SK-N-SH (cell line): ENCODE measurements around the gene DOCK4. TPM values are rescaled to one million over a fixed set of nuclear protein-coding genes. Genes with fewer than 3 reads are reported as not detected.

Experiments used
- CTCF ChIA-PET: fragments of 300-600, 350-600 bp; formaldehyde crosslinking; extraction: SDS; loops from one replicate; lab custom pipeline; 2021; lab: Yijun Ruan, JAX
- POLR2A ChIA-PET: fragments of 350-600 bp; sonication (Branson Sonifier 250); formaldehyde crosslinking; extraction: SDS; loops from one replicate; lab custom pipeline; 2020; ENCODE audit warnings: antibody characterized with exemption, inconsistent platforms; lab: Yijun Ruan, JAX
- DNase-seq: peaks from one replicate; pipeline ENCODE4 v3.0.0; 2012
- H2AFZ ChIP-seq: fragments of 200-600 bp; sonication (generic); 2 replicates; pipeline ENCODE4 v1.8.1; 2016; ENCODE audit warnings: antibody characterized with exemption, mild to moderate bottlenecking, low read depth
- H3F3A ChIP-seq: fragments of 200-600 bp; sonication (generic); replicated peaks from 2 replicates; pipeline ENCODE3; 2016; ENCODE audit warnings: antibody characterized with exemption, mild to moderate bottlenecking; ENCODE audit not compliant: insufficient read depth
- H3K27ac ChIP-seq, 2 experiments: fragments of 200-500 bp in 1 of 2; fragments of 200-600 bp in 1 of 2; sonication (Bioruptor generic) in 1 of 2; sonication (generic), shearing (Covaris generic) in 1 of 2; 2 replicates each; pipeline versions ENCODE4 v1.5.1 to v1.6.1; 2014 to 2016; ENCODE audit warnings: low read depth in 2 of 2, inconsistent platforms in 1 of 2, low read length in 1 of 2, mild to moderate bottlenecking in 1 of 2, mixed read lengths in 1 of 2
- H3K27me3 ChIP-seq: fragments of 200-600 bp; sonication (generic), shearing (Covaris generic); 2 replicates; pipeline ENCODE4 v1.6.1; 2016; ENCODE audit warnings: mixed run types; ENCODE audit not compliant: insufficient read depth
- H3K36me3 ChIP-seq, 2 experiments: fragments of 200-500 bp in 1 of 2; fragments of 200-600 bp in 1 of 2; sonication (Bioruptor generic) in 1 of 2; sonication (generic) in 1 of 2; replicated peaks in 1 of 2; 2 replicates each; pipeline versions ENCODE3 to v1.5.1; 2014 to 2016; ENCODE audit warnings: low read length in 1 of 2, mild to moderate bottlenecking in 1 of 2; ENCODE audit not compliant: insufficient read depth in 2 of 2, control insufficient read depth in 1 of 2
- H3K4me1 ChIP-seq, 2 experiments: fragments of 200-500 bp in 1 of 2; fragments of 200-600 bp in 1 of 2; sonication (Bioruptor generic) in 1 of 2; sonication (generic), shearing (Covaris generic) in 1 of 2; 2 replicates each; pipeline versions ENCODE4 v1.5.1 to v1.6.1; 2014 to 2016; ENCODE audit warnings: low read depth in 1 of 2, low read length in 1 of 2, mixed run types in 1 of 2; ENCODE audit not compliant: insufficient read depth in 2 of 2, control insufficient read depth in 1 of 2
- H3K4me2 ChIP-seq: fragments of 200-600 bp; sonication (generic), shearing (Covaris generic); 2 replicates; pipeline ENCODE4 v1.6.1; 2017; ENCODE audit warnings: mixed run types
- H3K4me3 ChIP-seq, 2 experiments: fragments of 200-500 bp in 1 of 2; fragments of 200-600 bp in 1 of 2; sonication (Bioruptor generic) in 1 of 2; sonication (generic), shearing (Covaris generic) in 1 of 2; 2 replicates each; pipeline versions ENCODE4 v1.5.1 to v1.8.1; 2014 to 2016; ENCODE audit warnings: low read depth in 2 of 2, inconsistent platforms in 1 of 2, low read length in 1 of 2, mild to moderate bottlenecking in 1 of 2, mixed read lengths in 1 of 2, moderate library complexity in 1 of 2
- H3K79me2 ChIP-seq: fragments of 200-600 bp; sonication (generic); 2 replicates; pipeline ENCODE4 v1.8.1; 2017; ENCODE audit warnings: mild to moderate bottlenecking; ENCODE audit not compliant: insufficient read depth
- H3K9ac ChIP-seq: fragments of 200-600 bp; sonication (generic); 2 replicates; pipeline ENCODE4 v1.6.1; 2017; ENCODE audit warnings: mixed run types
- H3K9me2 ChIP-seq: fragments of 200-600 bp; sonication (generic); 2 replicates; pipeline ENCODE4 v1.6.1; 2017; ENCODE audit warnings: mixed run types
- H3K9me3 ChIP-seq: fragments of 200-600 bp; sonication (generic); 2 replicates; pipeline ENCODE4 v1.6.1; 2017; ENCODE audit warnings: mixed run types, mild to moderate bottlenecking, moderate library complexity
- H4K20me1 ChIP-seq: fragments of 200-600 bp; sonication (generic); 2 replicates; pipeline ENCODE4 v1.6.1; 2017; ENCODE audit warnings: mild to moderate bottlenecking, mixed run types; ENCODE audit not compliant: insufficient read depth
- ELF1 ChIP-seq: IDR thresholded peaks from 2 replicates; pipeline ENCODE4 v1.4.0; 2012
- EZH2phosphoT487 ChIP-seq: fragments of 200-600 bp; sonication (generic); IDR thresholded peaks from 2 replicates; pipeline ENCODE4 v1.6.1; 2017; ENCODE audit warnings: low read depth, mixed run types, mild to moderate bottlenecking, antibody characterized with exemption, moderate library complexity, borderline replicate concordance
- FOSL2 ChIP-seq: IDR thresholded peaks from 2 replicates; pipeline ENCODE4 v1.4.0; 2012; ENCODE audit warnings: low read depth, mild to moderate bottlenecking, moderate library complexity, borderline replicate concordance
- FOXJ3 ChIP-seq: sonication (generic); formaldehyde crosslinking; IDR thresholded peaks from 2 replicates; pipeline ENCODE4 v1.5.1; 2020; ENCODE audit warnings: mild to moderate bottlenecking, missing genetic modification reagents
- FOXM1 ChIP-seq: IDR thresholded peaks from 2 replicates; pipeline ENCODE4 v1.4.0; 2012; ENCODE audit warnings: low read depth, mild to moderate bottlenecking
- IRF3 ChIP-seq: fragments of 150-350 bp; IDR thresholded peaks from 2 replicates; pipeline ENCODE4 v1.6.1; 2016; ENCODE audit warnings: mild to moderate bottlenecking, low read depth, low read length
- MXI1 ChIP-seq: IDR thresholded peaks from 2 replicates; pipeline ENCODE4 v1.6.1; 2012; ENCODE audit warnings: mild to moderate bottlenecking, low read depth, low read length, improper control_type of control experiment
- NFIC ChIP-seq: IDR thresholded peaks from 2 replicates; pipeline ENCODE4 v1.4.0; 2012; ENCODE audit warnings: borderline replicate concordance
- RCOR1 ChIP-seq: fragments of 150-350 bp; IDR thresholded peaks from 2 replicates; pipeline ENCODE4 v1.6.1; 2017; ENCODE audit warnings: antibody characterized with exemption, low read length
- RXRA ChIP-seq: IDR thresholded peaks from 2 replicates; pipeline ENCODE4 v1.4.0; 2012; ENCODE audit warnings: low read depth, mild to moderate bottlenecking, borderline replicate concordance
- SMC3 ChIP-seq: IDR thresholded peaks from 2 replicates; pipeline ENCODE4 v1.6.1; 2012; ENCODE audit warnings: low read depth, low read length, improper control_type of control experiment
- TCF12 ChIP-seq: IDR thresholded peaks from 2 replicates; pipeline ENCODE4 v1.4.0; 2012
- TEAD4 ChIP-seq: IDR thresholded peaks from 2 replicates; pipeline ENCODE4 v1.4.0; 2012; ENCODE audit warnings: mild to moderate bottlenecking, borderline replicate concordance; ENCODE audit not compliant: insufficient read depth
- USF1 ChIP-seq: IDR thresholded peaks from 2 replicates; pipeline ENCODE4 v1.4.0; 2012; ENCODE audit warnings: low read depth, borderline replicate concordance
- USF2 ChIP-seq: fragments of 150-350 bp; IDR thresholded peaks from 2 replicates; pipeline ENCODE4 v1.6.1; 2017; ENCODE audit warnings: antibody characterized with exemption, low read length, low read depth, borderline replicate concordance
- WGBS: methylation state at CpG from one replicate; pipeline ENCODE4 v1.1.6; 2017; ENCODE audit warnings: low lambda C conversion rate; 5-methylcytosine and 5-hydroxymethylcytosine counted together
- polyA plus RNA-seq, 3 experiments: library from polyadenylated mRNA; depleted of rRNA; stranded (reverse); fragments of >200 nt; gene quantifications; 2 replicates each; pipeline ENCODE4 v1.2.3, GENCODE V29; 2012

The DOCK4 gene
- polyA plus RNA-seq, 1 of the 3 experiments (the other 2 are of a cell fraction): 8.5 TPM

GRCh38 chr7:112045222-112045621 is 161.0 kb downstream of the DOCK4 start:
- Histone ChIP-seq H3K36me3 (no peaks in the 10 kb centered on the region), H4K20me1 (no peaks in the 10 kb centered on the region), H3K9me3 (peaks cover 11% of the 10 kb centered on the region), H3K79me2 (no peaks in the 10 kb centered on the region), H3F3A (no peaks in the 10 kb centered on the region), H3K4me1 (peaks cover 0 to 9% of the 10 kb centered on the region in 2 experiments; a peak in 2 of 4 replicates), H3K27ac (no peak overlapping the region), H3K9ac (no peak overlapping the region), H3K4me3 (no peak overlapping the region), H2AFZ (no peak overlapping the region), H3K27me3 (no peaks in the 10 kb centered on the region), H3K9me2 (no peaks in the 10 kb centered on the region), H3K4me2 (no peak overlapping the region)
- no peak for TF ChIP-seq USF1
- TF ChIP-seq FOXM1: no peak
- no peak for TF ChIP-seq USF2
- no peak for TF ChIP-seq NFIC
- TF ChIP-seq RXRA: no peak
- TF ChIP-seq ELF1: no peak
- no peak for TF ChIP-seq TCF12
- DNase-seq: no peak
- CTCF ChIA-PET: interaction anchor here (1.3 kb wide), 1 partner anchor 20 kb away, joined by 3 read pairs; no protein-coding TSS in a partner anchor
- POLR2A ChIA-PET: no interaction called here

- H3K4me2 ChIP-seq: no peak overlapping the region
- H3K27ac ChIP-seq: no peak overlapping the region
- no peak overlapping the region for H3K4me3 ChIP-seq
- CTCF ChIA-PET: interaction anchor here (0.8 to 1.5 kb wide), 4 partner anchors 10 to 187 kb away, joined by 3 to 4 read pairs (median 3); no protein-coding TSS in a partner anchor
- no peaks in the 10 kb centered on the region for H3F3A ChIP-seq
- no peaks in the 10 kb centered on the region for H4K20me1 ChIP-seq
- DNase-seq: no peak
- H3K27me3 ChIP-seq: no peaks in the 10 kb centered on the region
- H3K79me2 ChIP-seq: no peaks in the 10 kb centered on the region
- H3K36me3 ChIP-seq: no peaks in the 10 kb centered on the region
- WGBS: 92% methylated on average over 8 of the region's 8 CpGs
- no peak for TF ChIP-seq TEAD4
- TF ChIP-seq SMC3: no peak
- TF ChIP-seq RCOR1: no peak
- peaks cover 0 to 2% of the 10 kb centered on the region in 2 experiments; a peak in 2 of 4 replicates for H3K4me1 ChIP-seq
- no peaks in the 10 kb centered on the region for H3K9me2 ChIP-seq
- POLR2A ChIA-PET: no interaction called here
- no peak overlapping the region for H3K9ac ChIP-seq
- H3K9me3 ChIP-seq: peaks cover 7% of the 10 kb centered on the region
- H2AFZ ChIP-seq: no peak overlapping the region
Measured at GRCh38 chr7:112042631-112043030, 163.6 kb downstream of the DOCK4 start.

GRCh38 chr7:112038353-112038752 is 167.8 kb downstream of the DOCK4 start:
- TF ChIP-seq FOSL2 (no peak), IRF3 (no peak), EZH2phosphoT487 (no peak), FOXJ3 (CRISPR knock-in tag) (no peak), MXI1 (no peak), ELF1 (no peak)
- no peak overlapping the region for H2AFZ ChIP-seq
- H3K36me3 ChIP-seq: no peaks in the 10 kb centered on the region
- no peaks in the 10 kb centered on the region for H3F3A ChIP-seq
- H3K9me3 ChIP-seq: no peaks in the 10 kb centered on the region
- H3K4me3 ChIP-seq: no peak overlapping the region
- POLR2A ChIA-PET: interaction anchor here (0.5 kb wide), 1 partner anchor 35 kb away, joined by 3 read pairs; no protein-coding TSS in a partner anchor
- CTCF ChIA-PET: interaction anchor here (0.5 to 0.7 kb wide), 2 partner anchors 12 to 19 kb away, joined by 3 read pairs; no protein-coding TSS in a partner anchor
- H3K4me1 ChIP-seq: peaks cover 0 to 2% of the 10 kb centered on the region in 2 experiments; a peak in 2 of 4 replicates
- WGBS: 92% methylated on average over 1 of the region's 1 CpG
- no peak overlapping the region for H3K9ac ChIP-seq
- DNase-seq: no peak
- H3K27me3 ChIP-seq: no peaks in the 10 kb centered on the region
- H3K27ac ChIP-seq: no peak overlapping the region
- H4K20me1 ChIP-seq: no peaks in the 10 kb centered on the region
- H3K4me2 ChIP-seq: no peak overlapping the region
- H3K9me2 ChIP-seq: no peaks in the 10 kb centered on the region
- no peaks in the 10 kb centered on the region for H3K79me2 ChIP-seq
